Esophagus squamous epithelium (tissue), 5 donors: ENCODE data around the gene ANXA2. TPM values are rescaled to one million over a fixed set of nuclear protein-coding genes. Genes with fewer than 3 reads are reported as not detected.

Source experiments
- DNase-seq: peaks from one replicate; lab custom pipeline; 2025; lab: John Stamatoyannopoulos, UW
- H3K27ac ChIP-seq, 4 donors: fragments of 200-600 bp; sonication (generic); one replicate each; pipeline ENCODE4 v1.5.1; 2016 to 2019; ENCODE audit warnings: mild to moderate bottlenecking in 1 of 4
- H3K27me3 ChIP-seq, 4 donors: fragments of 200-600 bp; sonication (generic); 1 replicate in 3 of 4; 2 replicates in 1 of 4; pipeline versions ENCODE4 v1.5.1 to v1.6.0; 2017 to 2021; ENCODE audit warnings: antibody characterized with exemption in 1 of 4
- H3K36me3 ChIP-seq, 3 donors: fragments of 200-600 bp; sonication (generic); one replicate each; pipeline ENCODE4 v1.5.1; 2016 to 2019
- H3K4me1 ChIP-seq, 3 donors: fragments of 200-600 bp; sonication (generic); one replicate each; pipeline ENCODE4 v1.5.1; 2017 to 2019
- H3K4me3 ChIP-seq, 4 donors: fragments of 200-600 bp; sonication (generic); 1 replicate in 3 of 4; 2 replicates in 1 of 4; pipeline ENCODE4 v1.5.1; 2016 to 2019; ENCODE audit warnings: mild to moderate bottlenecking in 2 of 4, moderate library complexity in 1 of 4
- H3K9me3 ChIP-seq, 3 donors: fragments of 200-600 bp; sonication (generic); one replicate each; pipeline ENCODE4 v1.5.1; 2016 to 2019
- CTCF ChIP-seq, 6 experiments: fragments of 450-650 bp in 4 of 6; fragments of 200-600 bp in 2 of 6; sonication (generic) in 2 of 6; IDR thresholded peaks; one replicate each; pipeline ENCODE4 v1.5.1; 2016 to 2019; ENCODE audit warnings: antibody characterized with exemption in 6 of 6, mild to moderate bottlenecking in 4 of 6, moderate library complexity in 4 of 6
- POLR2A ChIP-seq, 4 donors: fragments of 450-650 bp; IDR thresholded peaks; one replicate each; pipeline ENCODE4 v1.6.1; 2017; ENCODE audit warnings: antibody characterized with exemption in 4 of 4, mild to moderate bottlenecking in 4 of 4, moderate library complexity in 3 of 4
- WGBS, 2 donors: methylation state at CpG; one replicate each; pipeline ENCODE4 v1.1.5; 2018; 5-methylcytosine and 5-hydroxymethylcytosine counted together
- intact Hi-C: fragments of 100-400 bp; cut with DNase I; formaldehyde crosslinking; loops from one replicate; pipeline ENCODE4 v1.15.0; 2022
- total RNA-seq, 4 donors: library from RNA; depleted of rRNA; stranded (reverse); fragments of >200 nt; gene quantifications; one replicate each; pipeline ENCODE4 v1.1.0, GENCODE V29; 2016
- donor health status: DM: yes; HTN: yes; CAD: no.

ANXA2 gene
- total RNA-seq, 4 donors from 2014 or later: 2,116 to 2,445 (median 2,399) TPM

GRCh38 chr15:60326343-60326742, 71.4 kb downstream of the ANXA2 start:
- 15 to 16% methylated on average over 6 of the region's 6 CpGs for WGBS, 2 donors
- Histone ChIP-seq H3K27me3 (peaks cover 0 to 51% (median 0%) of the 10 kb centered on the region in 4 donors), H3K27ac (no peak overlapping the region), H3K36me3 (no peaks in the 10 kb centered on the region), H3K9me3 (no peaks in the 10 kb centered on the region), H3K4me1 (peaks cover 0 to 4% (median 4%) of the 10 kb centered on the region in 3 donors), H3K4me3 (no peak overlapping the region)
- intact Hi-C loops: loop anchor here (10.0 kb wide), 1 partner anchor 602 kb away; no protein-coding TSS in a partner anchor
- no peak for DNase-seq
- TF ChIP-seq CTCF (IDR thresholded peaks at IDR 0.05) (no peak), POLR2A (IDR thresholded peaks at IDR 0.05) (no peak)

DNA sequence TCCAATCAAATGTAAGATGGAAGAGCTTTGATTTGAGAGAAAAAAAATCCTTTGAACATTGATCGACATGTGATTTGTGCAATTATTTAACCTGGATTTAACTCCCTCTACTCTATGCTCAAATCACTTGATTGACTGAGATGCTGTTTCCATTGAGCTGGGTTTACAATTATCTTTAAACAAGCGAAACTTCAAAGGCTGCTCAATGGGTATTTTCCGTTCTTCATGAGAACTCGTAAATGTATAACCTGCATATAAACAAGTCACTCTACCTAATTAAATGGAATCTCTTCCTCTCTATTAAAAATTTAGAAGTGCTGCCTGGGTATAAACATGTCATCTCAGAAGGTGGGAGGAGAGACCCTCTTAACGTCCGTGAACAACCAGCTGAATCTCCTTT, 71.9 kb downstream of the ANXA2 start:
- H3K27ac ChIP-seq: no peak overlapping the region
- no peak for TF ChIP-seq POLR2A (IDR thresholded peaks at IDR 0.05)
- TF ChIP-seq CTCF (IDR thresholded peaks at IDR 0.05): no peak
- WGBS, 2 donors: 54 to 67% methylated on average over 6 of the region's 6 CpGs
- no peak for DNase-seq
- intact Hi-C loops: loop anchor here (10.0 kb wide), 1 partner anchor 601 kb away; no protein-coding TSS in a partner anchor
- peaks cover 0 to 51% (median 0%) of the 10 kb centered on the region in 4 donors for H3K27me3 ChIP-seq
- no peaks in the 10 kb centered on the region for H3K36me3 ChIP-seq
- peaks cover 0 to 4% (median 4%) of the 10 kb centered on the region in 3 donors for H3K4me1 ChIP-seq
- no peaks in the 10 kb centered on the region for H3K9me3 ChIP-seq
- H3K4me3 ChIP-seq: no peak overlapping the region

- 48 to 56% methylated on average over 10 of the region's 10 CpGs for WGBS, 2 donors
- Histone ChIP-seq H3K4me1 (peaks cover 0 to 4% (median 4%) of the 10 kb centered on the region in 3 donors), H3K9me3 (no peaks in the 10 kb centered on the region), H3K27me3 (peaks cover 0 to 51% (median 0%) of the 10 kb centered on the region in 4 donors), H3K4me3 (no peak overlapping the region), H3K27ac (no peak overlapping the region), H3K36me3 (no peaks in the 10 kb centered on the region)
- intact Hi-C loops: loop anchor here (10.0 kb wide), 1 partner anchor 600 kb away; no protein-coding TSS in a partner anchor
- DNase-seq: no peak
- TF ChIP-seq CTCF (IDR thresholded peaks at IDR 0.05): no peak
- no peak for TF ChIP-seq POLR2A (IDR thresholded peaks at IDR 0.05)
These were observed 72.9 kb downstream of the ANXA2 start for GRCh38 chr15:60324706-60325438.

GRCh38 chr15:60323322-60323721, 74.5 kb downstream of the ANXA2 start:
- 59 to 78% methylated on average over 5 of the region's 5 CpGs for WGBS, 2 donors
- intact Hi-C loops: loop anchor here (10.0 kb wide), 1 partner anchor 599 kb away; no protein-coding TSS in a partner anchor
- no peak overlapping the region for H3K27ac ChIP-seq

More at GRCh38 chr15:60323322-60323721, 74.5 kb downstream of the ANXA2 start:
- Histone ChIP-seq H3K4me1 (no peaks in the 10 kb centered on the region), H3K9me3 (no peaks in the 10 kb centered on the region), H3K36me3 (no peaks in the 10 kb centered on the region), H3K27me3 (peaks cover 0 to 40% (median 0%) of the 10 kb centered on the region in 4 donors), H3K4me3 (no peak overlapping the region)
- DNase-seq: no peak
- TF ChIP-seq POLR2A (IDR thresholded peaks at IDR 0.05): no peak
- TF ChIP-seq CTCF (IDR thresholded peaks at IDR 0.05): no peak
